Stomach (tissue), 4 donors: ENCODE results near the gene ATG5.

Experiments
- EP300 ChIP-seq: sonication (generic); formaldehyde crosslinking; IDR thresholded peaks from one replicate; pipeline ENCODE4 v1.6.1; 2017; ENCODE audit warnings: antibody characterized with exemption
- TF ChIP-seq, protein P1 (sequence below), 7 experiments: fragments of 450-650 bp in 4 of 7; fragments of 200-600 bp in 3 of 7; sonication (generic) in 3 of 7; IDR thresholded peaks; one replicate each; pipeline ENCODE4 v1.5.1; 2016 to 2019; ENCODE audit warnings: antibody characterized with exemption in 7 of 7, control low read depth in 2 of 7, mild to moderate bottlenecking in 1 of 7

DNA sequence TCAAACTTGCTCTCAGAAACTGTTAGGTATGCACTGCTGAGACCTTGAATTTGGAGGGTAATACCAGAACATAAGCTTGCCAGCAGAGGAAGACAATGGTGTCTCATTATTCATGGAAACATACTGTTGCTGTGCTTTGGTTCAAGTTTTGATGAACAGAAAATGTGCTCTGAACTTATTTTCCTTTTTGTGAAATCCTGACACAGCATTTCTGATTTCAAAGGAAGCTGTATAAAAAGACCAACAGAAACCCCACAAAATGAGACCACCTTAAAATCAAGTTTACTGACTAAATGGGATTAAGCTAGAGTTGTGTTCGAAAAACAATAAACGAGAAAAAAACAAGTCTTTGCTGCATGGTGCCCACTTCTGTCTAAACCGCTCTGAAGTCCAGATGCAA, 169.1 kb downstream of the ATG5 start:
- no peak for TF ChIP-seq EP300
- TF ChIP-seq, protein P1, sequence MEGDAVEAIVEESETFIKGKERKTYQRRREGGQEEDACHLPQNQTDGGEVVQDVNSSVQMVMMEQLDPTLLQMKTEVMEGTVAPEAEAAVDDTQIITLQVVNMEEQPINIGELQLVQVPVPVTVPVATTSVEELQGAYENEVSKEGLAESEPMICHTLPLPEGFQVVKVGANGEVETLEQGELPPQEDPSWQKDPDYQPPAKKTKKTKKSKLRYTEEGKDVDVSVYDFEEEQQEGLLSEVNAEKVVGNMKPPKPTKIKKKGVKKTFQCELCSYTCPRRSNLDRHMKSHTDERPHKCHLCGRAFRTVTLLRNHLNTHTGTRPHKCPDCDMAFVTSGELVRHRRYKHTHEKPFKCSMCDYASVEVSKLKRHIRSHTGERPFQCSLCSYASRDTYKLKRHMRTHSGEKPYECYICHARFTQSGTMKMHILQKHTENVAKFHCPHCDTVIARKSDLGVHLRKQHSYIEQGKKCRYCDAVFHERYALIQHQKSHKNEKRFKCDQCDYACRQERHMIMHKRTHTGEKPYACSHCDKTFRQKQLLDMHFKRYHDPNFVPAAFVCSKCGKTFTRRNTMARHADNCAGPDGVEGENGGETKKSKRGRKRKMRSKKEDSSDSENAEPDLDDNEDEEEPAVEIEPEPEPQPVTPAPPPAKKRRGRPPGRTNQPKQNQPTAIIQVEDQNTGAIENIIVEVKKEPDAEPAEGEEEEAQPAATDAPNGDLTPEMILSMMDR (IDR thresholded peaks at IDR 0.05): no peak
